NCI-H748 treated with DMSO at 0.1 percent for 48 hours (cell line): Measurements from ENCODE around the gene RALGDS.

Experiments used
- DNase-seq: peaks from one replicate; lab custom pipeline; 2025; lab: John Stamatoyannopoulos, UW

The RALGDS gene

GRCh38 chr9:133119103-133119845, 1.8 kb downstream of the RALGDS start:
- no peak for DNase-seq

- no peak for DNase-seq
Measured at GRCh38 chr9:133118568-133118967, 2.5 kb downstream of the RALGDS start.

DNA sequence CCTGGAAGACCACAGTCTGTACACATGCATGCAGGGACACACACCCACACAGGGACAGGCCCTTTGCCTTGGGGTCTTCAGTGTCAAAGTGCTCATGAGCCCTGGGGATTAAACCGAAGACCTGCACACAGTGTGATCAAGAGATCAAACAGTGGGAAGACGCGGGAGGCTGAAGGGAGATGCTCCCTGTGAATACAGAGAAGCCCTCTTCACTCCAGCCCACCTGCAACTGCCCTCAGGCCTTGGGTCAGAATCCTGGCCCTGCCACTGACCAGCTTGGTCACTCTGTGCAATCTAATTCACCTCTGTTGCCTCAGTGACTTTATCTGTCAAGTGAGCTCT, 2.9 kb downstream of the RALGDS start:
- DNase-seq, result no peak

DNA sequence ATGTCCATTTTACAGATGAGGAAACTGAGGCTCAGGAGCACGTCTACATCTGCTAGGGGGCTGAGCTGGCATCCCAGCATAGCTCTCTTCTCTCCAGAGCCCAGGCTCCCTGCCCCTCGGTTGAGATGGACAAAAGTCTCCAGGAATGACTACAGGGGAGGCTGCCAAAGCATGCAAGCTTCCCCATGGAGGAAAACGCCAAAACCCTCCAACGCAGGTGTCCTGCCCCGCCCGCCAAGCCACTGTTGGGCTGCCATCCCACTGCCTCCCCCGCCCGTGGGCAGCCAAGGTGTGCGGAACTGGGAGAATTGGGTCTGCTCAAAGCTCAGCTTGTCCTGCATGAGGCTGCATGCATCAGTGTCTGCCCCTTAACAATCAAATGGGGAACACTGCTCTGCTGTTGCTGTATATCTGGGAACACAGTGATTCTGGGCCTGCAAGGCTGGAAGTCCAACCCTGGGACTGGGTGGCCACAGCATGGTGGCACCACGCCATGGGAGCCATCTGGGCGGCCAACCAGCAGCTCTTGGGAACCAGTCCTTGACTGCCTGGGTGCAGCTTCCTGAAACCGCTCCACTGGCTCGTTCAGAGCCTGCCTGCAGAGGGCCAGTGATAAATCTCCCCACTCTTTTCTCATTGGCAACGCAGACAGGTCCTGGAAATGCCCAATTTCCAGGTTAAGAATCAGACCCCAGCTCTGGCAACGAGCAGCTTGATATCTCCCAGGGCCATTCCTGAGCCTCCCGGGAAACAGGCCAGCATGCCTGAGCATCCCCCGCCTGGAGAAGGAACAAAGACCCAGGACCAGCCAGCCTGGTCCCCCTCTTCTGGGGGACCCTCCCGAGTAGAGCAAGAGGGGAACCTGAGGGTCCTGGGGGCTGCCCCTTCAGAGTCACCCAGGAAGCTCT, 3.5 kb downstream of the RALGDS start:
- DNase-seq, result no peak

DNA sequence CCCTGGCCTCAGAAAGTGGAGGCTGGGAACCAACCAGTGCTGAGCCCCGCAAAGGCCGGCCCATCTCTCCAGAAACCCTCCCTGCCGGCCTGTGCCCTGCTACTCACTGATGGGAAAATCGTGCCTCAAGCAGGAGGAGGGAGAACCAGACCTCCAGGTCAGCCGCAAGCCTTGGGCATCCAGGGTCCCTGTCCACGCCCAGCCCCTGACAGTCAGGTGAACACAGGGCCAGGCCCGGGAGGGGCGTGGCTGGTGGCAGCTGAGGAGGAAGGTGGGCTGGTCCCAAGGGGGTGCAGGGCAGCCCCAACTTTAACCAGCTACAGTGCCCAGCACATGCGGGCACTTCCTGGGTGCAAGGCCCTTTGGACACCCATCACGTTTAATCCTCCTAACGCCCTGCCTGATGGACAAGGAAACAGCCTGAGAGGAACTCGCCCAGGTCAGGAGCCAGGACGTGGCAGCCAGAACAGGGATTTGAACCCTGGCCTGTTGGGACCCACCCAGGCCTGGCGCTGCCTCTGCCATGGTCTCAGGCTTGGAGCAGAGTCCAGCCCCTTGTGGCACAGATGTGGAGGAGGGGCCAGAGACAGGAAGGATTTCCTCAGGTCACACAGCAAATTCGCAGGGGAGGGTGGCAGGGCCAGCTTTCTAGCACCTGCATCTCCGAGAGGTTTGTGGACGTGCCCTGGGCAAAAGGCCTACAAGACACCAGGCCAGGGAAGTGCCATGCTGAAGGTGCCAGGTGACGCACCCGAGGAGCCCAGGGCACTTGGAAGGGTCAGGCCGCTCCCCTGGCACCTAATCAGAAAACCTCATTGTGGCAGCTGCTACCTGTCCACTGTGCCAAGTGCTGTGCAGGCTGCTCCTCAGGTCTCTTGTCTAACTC, 4.5 kb downstream of the RALGDS start:
- no peak for DNase-seq

- no peak for DNase-seq
Measured at GRCh38 chr9:133115604-133116345, 5.3 kb downstream of the RALGDS start.

- no peak for DNase-seq
Measured at GRCh38 chr9:133114886-133115603, 6.0 kb downstream of the RALGDS start.

DNA sequence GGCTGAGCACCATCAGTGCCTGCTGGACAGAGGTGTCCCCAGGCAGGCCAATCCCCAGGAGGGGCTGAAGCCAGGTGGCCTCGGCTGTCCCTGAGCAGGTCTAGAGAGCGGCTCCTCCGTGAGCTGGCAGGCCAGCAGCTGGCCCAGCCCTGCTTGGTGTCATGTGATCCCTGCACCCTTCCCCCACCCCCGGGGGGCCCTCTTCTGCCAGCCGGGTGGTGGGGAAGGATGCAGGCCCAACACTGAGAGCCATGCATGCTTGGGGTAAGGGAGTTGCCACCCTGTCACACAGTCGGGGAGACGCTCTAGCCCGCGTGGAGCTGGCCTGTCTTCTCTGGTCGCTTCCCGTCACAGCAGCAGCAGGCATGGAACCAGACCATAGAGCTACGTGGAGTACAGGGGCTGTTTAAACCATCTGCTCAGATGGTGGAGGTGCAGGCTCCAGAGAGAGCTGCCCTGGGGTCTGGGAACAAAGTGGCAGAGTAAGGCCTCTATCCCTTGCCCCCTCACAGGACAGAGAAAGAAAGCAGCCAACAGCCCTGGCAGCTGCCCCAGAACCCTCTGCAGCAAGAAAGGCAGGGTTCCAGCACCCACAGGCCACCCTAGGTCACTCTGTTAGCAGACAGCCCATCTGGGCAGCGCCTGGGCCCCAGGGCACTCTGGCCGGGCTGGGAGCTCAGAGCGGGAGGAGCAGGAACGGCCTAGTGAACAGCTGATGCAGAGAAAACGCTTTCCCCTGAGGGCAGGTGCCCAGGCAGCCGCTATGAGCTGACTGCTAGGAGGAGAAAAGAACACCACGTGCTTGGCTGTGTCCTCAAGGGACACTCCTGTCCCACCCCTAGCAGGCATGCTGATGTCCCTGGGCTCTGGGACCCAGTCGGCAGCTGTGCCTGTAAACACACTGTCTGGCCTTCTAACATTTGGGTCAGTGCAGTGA, 6.8 kb downstream of the RALGDS start:
- DNase-seq, result no peak

DNA sequence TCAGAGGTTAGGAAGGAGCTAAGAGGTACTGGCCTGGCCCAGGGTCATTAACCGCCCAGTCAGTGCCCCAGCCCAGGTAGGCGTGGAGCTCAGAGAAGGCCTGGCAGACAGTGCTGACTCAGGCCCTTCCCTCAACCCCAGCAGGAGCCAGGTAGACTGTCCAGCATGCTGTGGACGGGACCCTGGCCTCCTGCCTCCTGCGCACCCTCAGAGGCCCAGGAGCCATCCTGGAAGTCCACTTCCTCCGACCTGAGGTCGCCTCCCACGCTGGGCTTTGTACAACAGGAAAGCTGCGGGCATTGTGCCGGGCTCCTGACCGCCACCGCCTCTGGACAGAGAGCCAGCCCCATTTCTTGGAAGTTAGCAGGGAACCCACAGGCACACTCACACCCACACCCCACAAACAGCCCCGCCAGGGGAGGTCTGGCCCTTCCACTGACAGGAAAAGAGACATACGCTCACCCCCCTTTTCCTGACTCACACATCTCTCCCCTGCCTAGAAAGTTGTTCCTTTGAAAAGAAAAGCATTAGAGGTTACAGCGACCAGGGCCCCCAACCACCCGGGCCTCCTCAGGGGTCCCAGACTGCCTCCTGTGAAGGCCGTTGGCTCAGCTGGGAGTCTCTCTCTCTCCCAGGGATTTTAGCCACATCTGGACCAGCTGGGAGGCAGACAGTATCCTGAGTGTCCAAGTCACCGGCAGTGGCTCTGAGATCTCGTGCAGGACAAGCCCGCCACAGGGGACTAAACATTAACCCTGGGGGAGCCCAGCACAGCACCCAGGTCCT, 7.7 kb downstream of the RALGDS start:
- no peak for DNase-seq

DNA sequence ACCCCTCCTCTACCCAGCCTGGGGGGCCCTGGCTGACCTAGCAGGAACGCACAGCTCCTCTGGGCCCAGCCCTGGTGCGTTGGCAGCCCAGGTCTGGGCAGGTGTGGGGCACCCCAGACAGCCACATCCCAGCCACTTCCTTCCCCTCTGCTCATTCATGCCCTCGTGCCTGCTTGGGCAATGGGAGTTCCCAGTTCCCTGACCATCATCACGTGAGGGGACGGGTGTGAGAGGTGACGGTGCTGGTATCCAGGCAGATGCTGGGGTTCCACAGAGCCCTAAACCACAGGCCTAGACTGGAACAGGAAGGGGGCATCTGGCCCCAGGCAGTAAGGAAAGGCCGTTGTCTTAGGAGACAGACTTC, 8.4 kb downstream of the RALGDS start:
- DNase-seq, result no peak

DNA sequence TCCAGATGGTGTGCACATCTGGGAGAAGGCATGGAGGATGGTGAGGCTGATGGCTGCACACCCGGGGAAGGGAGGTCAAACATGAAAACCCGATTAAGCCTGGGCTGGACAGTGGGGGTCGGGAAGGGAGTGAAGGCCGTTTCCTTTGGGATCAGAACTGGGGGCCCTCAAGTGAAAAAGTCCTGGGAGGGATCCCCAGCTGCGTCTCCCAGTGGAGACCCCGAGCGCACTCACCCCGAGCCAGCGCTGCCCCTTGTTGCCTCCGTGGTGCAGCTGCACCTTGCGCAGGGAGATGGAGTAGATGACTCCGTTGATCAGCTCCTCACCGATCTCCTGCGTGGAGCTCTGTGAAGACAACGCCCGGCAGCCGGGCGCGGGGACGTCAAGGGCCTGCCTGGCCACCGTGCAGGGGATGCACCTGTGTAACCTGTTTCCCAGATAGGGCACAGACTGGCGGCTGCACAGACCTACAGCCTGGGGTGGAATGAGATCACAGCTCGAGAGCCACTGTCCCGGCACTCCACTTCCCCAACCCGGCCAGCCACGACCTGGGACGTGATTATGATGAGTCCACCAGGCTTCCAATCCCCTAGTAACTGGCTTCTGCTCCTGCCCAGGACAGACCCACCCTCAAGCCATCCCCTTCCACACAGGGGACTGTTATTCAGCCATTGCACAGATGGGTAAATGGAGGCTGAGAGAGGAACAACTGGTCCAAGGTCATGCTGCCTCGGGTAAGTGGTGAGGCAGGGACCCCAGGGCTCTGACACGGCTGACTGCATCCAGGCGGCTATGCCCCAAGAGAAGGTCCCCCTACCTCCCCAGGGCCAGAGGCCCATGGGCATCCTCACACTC, 9.0 kb downstream of the RALGDS start:
- DNase-seq, result no peak

- DNase-seq, result no peak
Measured at GRCh38 chr9:133109931-133110650, 10.9 kb downstream of the RALGDS start.

- no peak for DNase-seq
Measured at GRCh38 chr9:133108794-133109641, 12.0 kb downstream of the RALGDS start.

- no peak for DNase-seq
Measured at GRCh38 chr9:133107961-133108793, 12.9 kb downstream of the RALGDS start.

- DNase-seq, result no peak
Measured at GRCh38 chr9:133107245-133107722, 13.8 kb downstream of the RALGDS start.
